HEK293 (cell line): ENCODE data around the gene MACROH2A2.

ENCODE experiments used
- BCL6B ChIP-seq: fragments of 450-650 bp; formaldehyde crosslinking; IDR thresholded peaks from 2 replicates; pipeline ENCODE4 v1.5.1; 2017; ENCODE audit warnings: missing biosample characterization, missing genetic modification characterization
- EGR2 ChIP-seq: fragments of 450-650 bp; formaldehyde crosslinking; IDR thresholded peaks from 2 replicates; pipeline ENCODE4 v1.5.1; 2016; ENCODE audit warnings: low read depth, missing biosample characterization, missing genetic modification characterization
- FEZF1 ChIP-seq: fragments of 450-650 bp; formaldehyde crosslinking; IDR thresholded peaks from 2 replicates; pipeline ENCODE4 v1.5.1; 2016; ENCODE audit warnings: missing biosample characterization, missing genetic modification characterization
- KLF17 ChIP-seq: fragments of 450-650 bp; formaldehyde crosslinking; IDR thresholded peaks from 2 replicates; pipeline ENCODE4 v1.5.1; 2016; ENCODE audit warnings: missing biosample characterization, missing genetic modification characterization
- PRDM1 ChIP-seq: fragments of 450-650 bp; formaldehyde crosslinking; IDR thresholded peaks from 2 replicates; pipeline ENCODE4; 2016; ENCODE audit warnings: missing biosample characterization, missing genetic modification characterization
- PRDM4 ChIP-seq: fragments of 450-650 bp; formaldehyde crosslinking; IDR thresholded peaks from 2 replicates; pipeline ENCODE4 v1.5.1; 2017; ENCODE audit warnings: missing biosample characterization, missing genetic modification characterization
- PRDM6 ChIP-seq: fragments of 450-650 bp; formaldehyde crosslinking; IDR thresholded peaks from 2 replicates; pipeline ENCODE4 v1.5.1; 2017; ENCODE audit warnings: missing biosample characterization, missing genetic modification characterization
- TCF7L2 ChIP-seq: IDR thresholded peaks from 2 replicates; pipeline ENCODE4 v1.6.1; 2011; ENCODE audit warnings: low read depth, mild to moderate bottlenecking, inconsistent platforms, low read length, moderate library complexity, borderline replicate concordance
- ZFP3 ChIP-seq: fragments of 450-650 bp; formaldehyde crosslinking; IDR thresholded peaks from 2 replicates; pipeline ENCODE4 v1.5.1; 2016; ENCODE audit warnings: low read depth, missing biosample characterization, missing genetic modification characterization
- ZIC2 ChIP-seq: fragments of 450-650 bp; formaldehyde crosslinking; IDR thresholded peaks from 2 replicates; pipeline ENCODE4 v1.5.1; 2016; ENCODE audit warnings: missing biosample characterization, missing genetic modification characterization
- ZNF132 ChIP-seq: fragments of 450-650 bp; formaldehyde crosslinking; IDR thresholded peaks from 2 replicates; pipeline ENCODE4 v1.5.1; 2017; ENCODE audit warnings: missing biosample characterization, missing genetic modification characterization, borderline replicate concordance
- ZNF26 ChIP-seq: fragments of 450-650 bp; formaldehyde crosslinking; IDR thresholded peaks from 2 replicates; pipeline ENCODE4 v1.5.1; 2016; ENCODE audit warnings: missing biosample characterization, missing genetic modification characterization
- ZNF274 ChIP-seq, 2 experiments: fragments of 200-500 bp in 1 of 2; fragments of 450-650 bp in 1 of 2; sonication (Bioruptor generic) in 1 of 2; formaldehyde crosslinking in 1 of 2; IDR thresholded peaks; 2 replicates each; pipeline versions ENCODE4 v1.5.1 to v1.6.1; 2014 to 2016; ENCODE audit warnings: borderline replicate concordance in 1 of 2, inconsistent platforms in 1 of 2, low read length in 1 of 2, missing biosample characterization in 1 of 2, missing genetic modification characterization in 1 of 2
- ZNF354C ChIP-seq: fragments of 450-650 bp; formaldehyde crosslinking; IDR thresholded peaks from 2 replicates; pipeline ENCODE4 v1.5.1; 2016; ENCODE audit warnings: missing biosample characterization, missing genetic modification characterization, low read depth, borderline replicate concordance
- ZNF362 ChIP-seq: fragments of 450-650 bp; formaldehyde crosslinking; IDR thresholded peaks from 2 replicates; pipeline ENCODE4 v1.5.1; 2016; ENCODE audit warnings: missing biosample characterization, missing genetic modification characterization
- ZNF398 ChIP-seq: fragments of 450-650 bp; formaldehyde crosslinking; IDR thresholded peaks from 2 replicates; pipeline ENCODE4 v1.5.1; 2017; ENCODE audit warnings: missing biosample characterization, missing genetic modification characterization
- ZNF449 ChIP-seq: fragments of 450-650 bp; formaldehyde crosslinking; IDR thresholded peaks from 2 replicates; pipeline ENCODE4 v1.5.1; 2017; ENCODE audit warnings: missing biosample characterization, mild to moderate bottlenecking, missing genetic modification characterization, moderate library complexity
- ZNF558 ChIP-seq: fragments of 450-650 bp; formaldehyde crosslinking; IDR thresholded peaks from 2 replicates; pipeline ENCODE4 v1.5.1; 2016; ENCODE audit warnings: missing biosample characterization, missing genetic modification characterization
- ZNF585B ChIP-seq: fragments of 450-650 bp; formaldehyde crosslinking; IDR thresholded peaks from 2 replicates; pipeline ENCODE4 v1.5.1; 2016; ENCODE audit warnings: missing biosample characterization, missing genetic modification characterization
- ZNF596 ChIP-seq: fragments of 450-650 bp; IDR thresholded peaks from 2 replicates; pipeline ENCODE4 v1.5.0; 2018; ENCODE audit warnings: missing biosample characterization, mild to moderate bottlenecking, missing genetic modification characterization, moderate library complexity
- ZNF660 ChIP-seq: fragments of 450-650 bp; IDR thresholded peaks from 2 replicates; pipeline ENCODE4 v1.5.1; 2018; ENCODE audit warnings: missing biosample characterization, mild to moderate bottlenecking, missing genetic modification characterization
- ZNF704 ChIP-seq: fragments of 450-650 bp; formaldehyde crosslinking; IDR thresholded peaks from 2 replicates; pipeline ENCODE4 v1.5.1; 2016; ENCODE audit warnings: missing biosample characterization, missing genetic modification characterization
- ZSCAN16 ChIP-seq: fragments of 450-650 bp; formaldehyde crosslinking; IDR thresholded peaks from 2 replicates; pipeline ENCODE4 v1.5.1; 2016; ENCODE audit warnings: missing biosample characterization, missing genetic modification characterization

The MACROH2A2 gene

GRCh38 chr10:70132098-70133029 lies 79.7 kb downstream of the MACROH2A2 start, which contains the start of gene AIFM2 (continued):
- TF ChIP-seq KLF17 (tag by site-specific recombination) (peak; percentile 47; the same call in 1 of the 2 replicates), ZNF585B (tag by site-specific recombination) (no peak), ZIC2 (tag by site-specific recombination) (no peak), ZNF26 (tag by site-specific recombination) (no peak), ZNF704 (tag by site-specific recombination) (no peak), PRDM6 (tag by site-specific recombination) (no peak), ZNF596 (tag by site-specific recombination) (peak; percentile 56; the same call in 1 of the 2 replicates), ZNF132 (no peak), ZNF660 (tag by site-specific recombination) (0 out of 2 replicates have a peak, but pooled peaks have one; percentile 71), PRDM4 (tag by site-specific recombination) (no peak), ZNF362 (tag by site-specific recombination) (no peak), ZFP3 (no peak), ZNF449 (tag by site-specific recombination) (no peak), TCF7L2 (no peak), ZNF354C (tag by site-specific recombination) (no peak), ZNF398 (peak; percentile 76), FEZF1 (no peak), BCL6B (no peak), PRDM1 (tag by site-specific recombination) (no peak), ZSCAN16 (tag by site-specific recombination) (no peak), ZNF274 (IDR thresholded peaks at IDR 0.05; ENCODE audit: low read length) (no peak), ZNF274 (tag by site-specific recombination; IDR thresholded peaks at IDR 0.05; ENCODE audit: borderline replicate concordance) (no peak), EGR2 (no peak), ZNF558 (tag by site-specific recombination) (no peak)
